Thoracic aorta (tissue), 2 donors: ENCODE results near the gene UVRAG. TPM values are rescaled to one million over a fixed set of nuclear protein-coding genes. Genes with fewer than 3 reads are reported as not detected.

Source experiments
- ATAC-seq: fragments of 150-250 bp; one replicate; pipeline ENCODE4 v1.8.0; 2017; ENCODE audit warnings: low read depth; ENCODE audit not compliant: insufficient number of reproducible peaks, low FRiP score
- DNase-seq: peaks from one replicate; pipeline ENCODE4 v3.0.0-alpha.2; 2020; ENCODE audit warnings: low spot score
- H3K27ac ChIP-seq, 2 donors: fragments of 200-600 bp; sonication (generic); 1 replicate in 1 of 2; 2 replicates in 1 of 2; pipeline ENCODE4 v1.5.1; 2016; ENCODE audit warnings: mild to moderate bottlenecking in 2 of 2, moderate library complexity in 2 of 2
- H3K27me3 ChIP-seq: fragments of 200-600 bp; sonication (generic); replicated peaks from 2 replicates; pipeline ENCODE4 v1.6.0; 2016; ENCODE audit warnings: mild to moderate bottlenecking; ENCODE audit not compliant: insufficient read depth
- H3K36me3 ChIP-seq: fragments of 200-600 bp; sonication (generic); one replicate; pipeline ENCODE4 v1.5.1; 2016
- H3K4me1 ChIP-seq, 2 donors: fragments of 200-600 bp; sonication (generic); 1 replicate in 1 of 2; 2 replicates in 1 of 2; pipeline versions ENCODE4 v1.5.1 to v1.6.0; 2016; ENCODE audit warnings: low read depth in 2 of 2, mild to moderate bottlenecking in 1 of 2; ENCODE audit not compliant: control insufficient read depth in 1 of 2
- H3K4me3 ChIP-seq: fragments of 200-600 bp; sonication (generic); 2 replicates; pipeline ENCODE4 v1.5.1; 2016; ENCODE audit warnings: mild to moderate bottlenecking
- H3K9me3 ChIP-seq: fragments of 200-600 bp; sonication (generic); 2 replicates; pipeline ENCODE4 v1.5.1; 2016
- total RNA-seq, 2 donors: library from RNA; depleted of rRNA; stranded (reverse); fragments of >200 nt; gene quantifications; one replicate each; pipeline versions ENCODE4 v1.1.0 to v1.2.3, GENCODE V29; 2016
- TF ChIP-seq, protein P1 (sequence below): fragments of 200-600 bp; sonication (generic); IDR thresholded peaks from one replicate; pipeline ENCODE4 v1.5.1; 2019; ENCODE audit warnings: antibody characterized with exemption

Gene UVRAG
- total RNA-seq, 2 donors from 2014 or later: 20.4 to 27.7 TPM

DNA sequence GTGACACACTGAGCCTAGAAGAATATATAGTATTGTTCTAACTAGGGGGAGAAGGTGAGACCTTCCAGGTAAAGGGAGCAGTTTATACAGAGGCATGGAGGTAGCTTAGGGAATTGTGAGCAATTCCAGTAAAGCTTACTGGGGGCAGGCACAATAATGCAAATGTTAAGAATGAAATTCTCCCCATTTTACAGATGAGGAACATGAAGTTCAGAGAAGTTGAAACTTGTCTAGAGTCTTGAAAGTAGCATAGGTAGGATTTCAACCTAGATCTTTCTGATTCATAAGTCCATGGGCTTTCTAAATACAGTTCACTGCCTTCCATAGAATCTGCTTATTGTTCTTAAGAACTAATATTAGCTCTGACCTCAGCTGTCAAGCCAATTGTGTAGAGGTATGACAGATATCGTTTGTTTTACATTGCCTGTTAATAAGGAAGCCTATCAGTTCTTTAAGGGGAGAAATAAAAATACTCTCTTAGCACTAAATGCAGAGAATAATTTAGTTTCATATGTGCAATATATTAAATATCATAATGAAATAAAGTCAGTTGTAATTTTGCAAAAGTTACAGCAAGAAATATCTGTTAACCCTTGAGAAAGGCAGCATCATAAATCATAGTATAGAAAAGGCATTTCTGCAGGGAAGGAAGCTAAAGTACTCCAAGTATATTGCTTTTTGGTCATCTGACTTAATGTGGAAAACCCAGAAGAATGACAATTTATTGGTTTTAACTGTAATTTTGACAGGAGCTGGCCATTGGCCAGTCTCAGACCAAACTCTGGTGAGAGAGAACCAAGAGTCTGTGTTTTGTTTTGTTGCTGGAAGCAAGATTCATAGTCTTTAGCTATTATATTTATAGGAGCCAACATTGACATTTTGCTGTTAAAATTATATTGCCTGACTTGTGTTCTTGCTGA is 181.8 kb downstream of the UVRAG start:
- no peak for DNase-seq
- Histone ChIP-seq H3K27me3 (no peaks in the 10 kb centered on the region), H3K36me3 (no peaks in the 10 kb centered on the region), H3K9me3 (no peaks in the 10 kb centered on the region), H3K4me3 (no peak overlapping the region), H3K4me1 (no peaks in the 10 kb centered on the region), H3K27ac (no peak overlapping the region)
- TF ChIP-seq, protein P1, sequence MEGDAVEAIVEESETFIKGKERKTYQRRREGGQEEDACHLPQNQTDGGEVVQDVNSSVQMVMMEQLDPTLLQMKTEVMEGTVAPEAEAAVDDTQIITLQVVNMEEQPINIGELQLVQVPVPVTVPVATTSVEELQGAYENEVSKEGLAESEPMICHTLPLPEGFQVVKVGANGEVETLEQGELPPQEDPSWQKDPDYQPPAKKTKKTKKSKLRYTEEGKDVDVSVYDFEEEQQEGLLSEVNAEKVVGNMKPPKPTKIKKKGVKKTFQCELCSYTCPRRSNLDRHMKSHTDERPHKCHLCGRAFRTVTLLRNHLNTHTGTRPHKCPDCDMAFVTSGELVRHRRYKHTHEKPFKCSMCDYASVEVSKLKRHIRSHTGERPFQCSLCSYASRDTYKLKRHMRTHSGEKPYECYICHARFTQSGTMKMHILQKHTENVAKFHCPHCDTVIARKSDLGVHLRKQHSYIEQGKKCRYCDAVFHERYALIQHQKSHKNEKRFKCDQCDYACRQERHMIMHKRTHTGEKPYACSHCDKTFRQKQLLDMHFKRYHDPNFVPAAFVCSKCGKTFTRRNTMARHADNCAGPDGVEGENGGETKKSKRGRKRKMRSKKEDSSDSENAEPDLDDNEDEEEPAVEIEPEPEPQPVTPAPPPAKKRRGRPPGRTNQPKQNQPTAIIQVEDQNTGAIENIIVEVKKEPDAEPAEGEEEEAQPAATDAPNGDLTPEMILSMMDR: no peak
- ATAC-seq: no peak

DNA sequence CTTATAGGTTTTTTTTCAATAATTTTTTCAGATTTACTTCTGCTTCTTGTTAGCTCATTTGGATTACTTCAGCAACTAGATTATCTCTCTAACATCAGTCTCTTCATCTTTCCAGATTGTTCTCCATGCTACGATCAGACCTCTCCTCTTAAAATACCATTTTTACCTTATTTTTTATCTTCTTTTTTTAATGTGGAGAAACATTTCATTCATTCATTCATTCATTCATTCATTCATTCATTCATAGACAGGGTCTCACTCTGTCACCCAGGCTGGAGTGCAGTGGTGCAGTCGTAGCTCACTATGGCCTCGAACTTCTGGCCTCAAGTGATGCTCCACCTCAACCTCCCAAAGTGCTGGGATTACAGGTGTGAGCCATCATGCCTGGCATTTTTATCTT is 189.4 kb downstream of the UVRAG start:
- Histone ChIP-seq H3K27me3 (no peaks in the 10 kb centered on the region), H3K27ac (no peak overlapping the region), H3K36me3 (peaks cover 10% of the 10 kb centered on the region), H3K9me3 (no peaks in the 10 kb centered on the region), H3K4me3 (no peak overlapping the region), H3K4me1 (no peaks in the 10 kb centered on the region)
- DNase-seq: no peak
- TF ChIP-seq, protein P1: no peak
- ATAC-seq: no peak

DNA sequence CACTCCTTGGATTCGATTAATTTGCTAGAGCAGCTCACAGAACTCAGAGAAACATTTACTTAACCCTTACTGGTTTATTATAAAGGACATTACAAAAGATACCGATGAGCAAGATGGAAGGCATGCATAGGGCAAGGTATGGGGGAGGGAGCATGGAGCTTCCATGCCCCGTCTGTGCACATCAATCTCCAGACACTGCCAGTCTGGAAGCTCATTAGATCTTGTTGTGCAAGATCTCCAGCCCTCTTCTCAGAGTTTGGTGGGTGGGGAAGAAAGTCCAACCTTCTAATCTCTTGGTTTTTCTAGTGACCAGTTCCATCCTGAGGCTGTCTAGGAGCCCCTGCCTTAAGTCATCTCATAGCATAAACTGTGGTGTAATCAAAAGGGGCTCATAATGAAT is 190.7 kb downstream of the UVRAG start:
- DNase-seq (no peak), ATAC-seq (no peak)
- H3K9me3 ChIP-seq: no peaks in the 10 kb centered on the region
- H3K27ac ChIP-seq: no peak overlapping the region
- no peaks in the 10 kb centered on the region for H3K4me1 ChIP-seq
- no peak overlapping the region for H3K4me3 ChIP-seq
- peaks cover 10% of the 10 kb centered on the region for H3K36me3 ChIP-seq
- H3K27me3 ChIP-seq: no peaks in the 10 kb centered on the region
- TF ChIP-seq, protein P1: no peak

DNA sequence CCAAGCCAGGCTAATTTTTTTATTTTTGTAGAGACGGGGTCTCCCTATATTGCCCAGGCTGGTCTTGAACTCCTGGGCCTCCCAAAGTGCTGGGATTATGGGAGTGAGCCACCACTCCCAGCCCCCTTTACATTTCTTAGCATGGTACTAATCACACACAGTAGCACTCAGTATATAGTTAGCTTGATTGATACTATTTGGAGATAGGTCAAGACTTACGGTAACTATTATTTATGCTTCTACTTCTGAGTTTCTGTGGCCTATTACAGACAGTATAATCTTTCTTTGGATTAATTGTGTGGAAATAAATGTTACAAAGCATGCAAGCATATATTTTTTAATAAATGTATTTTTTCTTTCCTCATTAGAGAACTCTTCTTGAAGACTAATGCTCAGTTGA is 192.2 kb downstream of the UVRAG start:
- Histone ChIP-seq H3K4me1 (no peaks in the 10 kb centered on the region), H3K9me3 (no peaks in the 10 kb centered on the region), H3K36me3 (peaks cover 10% of the 10 kb centered on the region), H3K4me3 (no peak overlapping the region), H3K27me3 (no peaks in the 10 kb centered on the region), H3K27ac (no peak overlapping the region)
- ATAC-seq (no peak), DNase-seq (no peak)
- TF ChIP-seq, protein P1: no peak

DNA sequence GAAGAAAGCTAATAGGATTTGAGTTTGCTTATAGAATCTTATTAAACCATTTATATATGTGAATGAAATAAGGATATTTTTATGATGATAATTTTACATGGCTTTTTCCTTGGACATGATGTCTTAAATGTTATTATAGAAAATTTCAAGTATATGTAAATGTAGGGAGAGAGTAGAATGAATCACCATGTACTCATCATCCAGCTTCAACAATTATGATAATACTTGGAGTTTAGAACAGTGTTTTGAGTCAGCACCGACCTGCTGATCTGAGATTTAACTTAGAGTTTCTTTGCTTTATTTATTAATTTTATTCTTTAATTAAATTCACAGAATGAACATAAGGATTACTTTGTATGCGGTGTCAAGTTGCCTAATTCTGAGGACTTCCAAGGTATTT is 193.5 kb downstream of the UVRAG start:
- no peak overlapping the region for H3K27ac ChIP-seq
- H3K4me3 ChIP-seq: no peak overlapping the region
- H3K27me3 ChIP-seq: no peaks in the 10 kb centered on the region
- ATAC-seq (no peak), DNase-seq (no peak)
- no peaks in the 10 kb centered on the region for H3K9me3 ChIP-seq
- TF ChIP-seq, protein P1: no peak
- no peaks in the 10 kb centered on the region for H3K4me1 ChIP-seq
- H3K36me3 ChIP-seq: peaks cover 10% of the 10 kb centered on the region
